ENCODE measurements around the gene WDR72.

- no peak for TF ChIP-seq GATA3 (IDR thresholded peaks at IDR 0.05; ENCODE audit: low read depth, low read length)
- no peak for TF ChIP-seq GATA2 (IDR thresholded peaks at IDR 0.05; ENCODE audit: low read depth, low read length)
Observed at GRCh38 chr15:53671545-53671944, 87.9 kb downstream of the WDR72 start.

Data from SH-SY5Y (cell line).